Large intestine (tissue), 3 donors: ENCODE measurements around the gene METAP2. TPM values are rescaled to one million over a fixed set of nuclear protein-coding genes. Genes with fewer than 3 reads are reported as not detected.

Source experiments
- DNase-seq, 2 donors: peaks; one replicate each; pipeline versions ENCODE4 v3.0.0 to v3.0.0-alpha.2; 2013
- H3K27ac ChIP-seq: one replicate; pipeline ENCODE4 v1.5.1; 2013; ENCODE audit warnings: low read length
- H3K27me3 ChIP-seq: 2 replicates; pipeline ENCODE4 v1.6.1; 2013; ENCODE audit warnings: low read length; ENCODE audit not compliant: control insufficient read depth, insufficient read depth
- H3K36me3 ChIP-seq: 2 replicates; pipeline ENCODE4 v1.6.1; 2013; ENCODE audit warnings: low read length; ENCODE audit not compliant: control insufficient read depth, insufficient read depth
- H3K4me1 ChIP-seq: one replicate; pipeline ENCODE4 v1.6.1; 2013; ENCODE audit warnings: low read length; ENCODE audit not compliant: control insufficient read depth, insufficient read depth
- H3K4me3 ChIP-seq: one replicate; pipeline ENCODE4 v1.5.1; 2013; ENCODE audit warnings: low read length
- H3K9me3 ChIP-seq: one replicate; pipeline ENCODE4 v1.6.1; 2013; ENCODE audit warnings: mild to moderate bottlenecking, low read depth, low read length, moderate library complexity; ENCODE audit not compliant: control insufficient read depth
- WGBS: methylation state at CpG from one replicate; pipeline ENCODE4 v1.1.5; 2013; ENCODE audit warnings: low lambda C conversion rate; ENCODE audit not compliant: insufficient coverage; 5-methylcytosine and 5-hydroxymethylcytosine counted together
- polyA plus RNA-seq: library from polyadenylated mRNA; unstranded; fragments of 120-200 nt; gene quantifications from one replicate; pipeline ENCODE4 v1.2.1, GENCODE V29; 2013

The METAP2 gene
- polyA plus RNA-seq, 1 donor: 88.1 TPM

DNA sequence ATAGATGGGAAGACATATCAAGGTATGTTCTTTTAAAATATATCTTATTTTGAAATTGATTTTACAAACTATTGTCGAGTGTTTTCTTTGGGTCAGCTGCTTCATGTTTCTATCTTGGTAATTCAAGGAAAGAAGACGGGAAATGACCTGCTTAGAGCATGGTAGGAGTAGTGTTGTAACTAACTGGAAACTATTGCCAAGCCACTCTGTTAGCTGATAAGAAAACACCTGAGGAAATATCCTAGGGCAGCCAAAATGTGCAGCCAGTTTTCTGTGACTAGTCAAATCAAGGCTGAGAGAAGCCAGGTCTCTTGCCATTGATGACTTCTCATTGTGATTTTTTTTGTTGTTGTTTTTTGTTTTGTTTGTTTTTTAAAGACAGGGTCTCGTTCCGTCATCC lies 30.2 kb downstream of the METAP2 start:
- no CpG with 5 or more reads among the region's 4 CpGs for WGBS
- Histone ChIP-seq H3K9me3 (peaks cover 1% of the 10 kb centered on the region), H3K27ac (no peak overlapping the region), H3K27me3 (no peaks in the 10 kb centered on the region), H3K4me3 (no peak overlapping the region), H3K4me1 (no peaks in the 10 kb centered on the region), H3K36me3 (peaks cover 80% of the 10 kb centered on the region)
- no peak for DNase-seq

DNA sequence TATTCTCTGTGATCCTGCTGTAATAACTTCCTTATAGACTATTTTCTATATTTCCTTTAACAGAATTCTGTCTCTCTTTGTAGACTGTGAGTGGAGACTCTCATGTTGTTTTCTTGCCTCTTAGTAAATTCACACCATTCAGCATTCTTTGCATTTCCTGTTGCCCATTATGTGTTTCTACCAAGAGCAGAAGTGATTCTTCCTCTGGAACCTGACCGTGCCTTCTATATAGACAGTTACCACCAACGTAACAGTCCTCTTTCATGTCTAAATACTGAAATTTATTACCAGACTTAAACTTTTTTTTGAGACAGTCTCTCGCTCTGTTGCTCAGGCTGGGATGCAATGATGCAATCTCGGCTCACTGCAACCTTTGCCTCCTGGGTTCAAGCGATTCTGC lies 31.1 kb downstream of the METAP2 start:
- H3K27ac ChIP-seq: no peak overlapping the region
- 100% methylated on average over 2 of the region's 5 CpGs for WGBS
- no peaks in the 10 kb centered on the region for H3K27me3 ChIP-seq
- H3K4me3 ChIP-seq: no peak overlapping the region
- H3K4me1 ChIP-seq: no peaks in the 10 kb centered on the region
- DNase-seq: no peak
- no peaks in the 10 kb centered on the region for H3K9me3 ChIP-seq
- peaks cover 74% of the 10 kb centered on the region for H3K36me3 ChIP-seq

DNA sequence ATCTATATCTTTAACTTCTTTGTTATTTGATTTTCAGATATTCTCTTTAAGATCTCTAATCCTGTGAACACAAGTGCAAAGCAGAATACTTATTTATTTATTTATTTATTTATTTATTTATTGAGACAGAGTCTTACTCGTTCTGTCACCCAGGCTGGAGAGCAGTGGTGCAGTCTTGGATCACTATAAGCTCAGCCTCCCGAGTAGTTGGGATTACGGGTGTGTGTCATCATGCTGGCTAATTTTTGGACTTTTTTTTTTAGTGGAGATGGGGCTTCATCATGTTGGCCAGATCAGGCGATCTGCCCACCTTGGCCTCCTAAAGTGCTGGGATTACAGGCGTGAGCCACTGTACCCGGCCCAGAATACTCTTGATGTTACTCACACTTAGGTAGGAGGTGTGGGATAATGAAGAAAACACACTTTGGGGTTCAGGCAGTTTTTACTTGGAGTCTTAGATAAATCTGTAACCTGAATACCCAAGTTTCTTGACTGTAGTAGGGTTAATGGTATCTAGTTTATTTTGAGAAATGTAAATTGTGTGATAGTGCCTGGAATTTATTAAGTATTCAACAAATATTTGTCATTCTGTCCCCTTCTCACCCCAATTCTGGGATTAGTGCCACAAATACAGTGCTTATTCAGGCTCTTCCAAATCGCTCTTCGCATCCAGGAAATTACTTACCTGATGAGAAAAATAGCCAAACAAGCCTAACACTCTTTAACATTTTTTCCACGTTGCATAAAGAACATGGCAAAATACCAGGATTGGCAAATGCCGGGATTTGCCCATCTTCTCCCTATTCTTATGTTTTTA lies 33.0 kb downstream of the METAP2 start:
- H3K9me3 ChIP-seq: no peaks in the 10 kb centered on the region
- peaks cover 74% of the 10 kb centered on the region for H3K36me3 ChIP-seq
- H3K4me3 ChIP-seq: no peak overlapping the region
- no peak for DNase-seq
- H3K27me3 ChIP-seq: no peaks in the 10 kb centered on the region
- WGBS: 70% methylated on average over 2 of the region's 10 CpGs
- no peaks in the 10 kb centered on the region for H3K4me1 ChIP-seq
- H3K27ac ChIP-seq: no peak overlapping the region

DNA sequence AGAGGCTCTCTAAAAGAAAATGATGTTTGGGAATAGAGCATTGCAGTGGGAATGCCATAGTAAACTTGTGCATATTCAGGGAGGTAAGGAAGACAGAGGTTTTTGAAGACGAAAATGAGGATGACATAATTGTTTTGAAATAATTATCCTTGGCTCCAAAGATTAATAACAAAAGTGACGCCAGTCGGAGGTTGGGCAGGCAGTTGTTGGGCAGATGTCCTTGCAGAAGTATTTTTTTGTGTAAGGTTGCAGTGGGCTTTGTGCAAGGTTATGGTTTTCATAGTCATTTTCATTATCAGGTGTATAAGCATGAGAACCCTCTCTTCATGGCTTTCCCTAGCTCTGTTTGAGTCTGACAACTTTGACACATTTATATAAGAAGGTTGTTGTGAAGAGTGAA lies 35.3 kb downstream of the METAP2 start:
- H3K4me1 ChIP-seq: no peaks in the 10 kb centered on the region
- H3K27me3 ChIP-seq: no peaks in the 10 kb centered on the region
- H3K4me3 ChIP-seq: no peak overlapping the region
- no peaks in the 10 kb centered on the region for H3K9me3 ChIP-seq
- H3K36me3 ChIP-seq: peaks cover 77% of the 10 kb centered on the region
- no peak overlapping the region for H3K27ac ChIP-seq
- no CpG with 5 or more reads among the region's 3 CpGs for WGBS
- no peak for DNase-seq

DNA sequence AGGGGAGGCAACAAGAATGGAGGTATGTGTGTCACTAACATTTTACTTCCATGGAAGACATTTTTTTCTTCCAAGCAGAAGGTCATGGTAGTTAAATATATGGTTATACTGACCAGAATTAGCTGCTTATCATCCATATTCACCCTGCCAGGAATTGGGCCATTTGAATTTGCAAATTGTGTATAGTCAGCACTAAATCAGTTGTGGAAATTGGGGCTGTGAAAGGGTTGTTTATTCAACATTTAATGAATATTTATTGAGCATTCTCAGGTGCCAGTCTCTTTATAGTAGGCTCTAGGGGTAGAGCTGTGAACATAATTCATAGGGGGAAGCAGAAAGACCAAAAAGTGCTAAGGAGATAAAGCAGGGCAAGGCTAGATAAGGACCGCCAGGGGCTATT lies 38.0 kb downstream of the METAP2 start:
- H3K4me1 ChIP-seq: no peaks in the 10 kb centered on the region
- DNase-seq: no peak
- H3K9me3 ChIP-seq: no peaks in the 10 kb centered on the region
- no CpG with 5 or more reads among the region's 1 CpG for WGBS
- H3K36me3 ChIP-seq: peaks cover 58% of the 10 kb centered on the region
- H3K27ac ChIP-seq: no peak overlapping the region
- no peaks in the 10 kb centered on the region for H3K27me3 ChIP-seq
- H3K4me3 ChIP-seq: no peak overlapping the region

DNA sequence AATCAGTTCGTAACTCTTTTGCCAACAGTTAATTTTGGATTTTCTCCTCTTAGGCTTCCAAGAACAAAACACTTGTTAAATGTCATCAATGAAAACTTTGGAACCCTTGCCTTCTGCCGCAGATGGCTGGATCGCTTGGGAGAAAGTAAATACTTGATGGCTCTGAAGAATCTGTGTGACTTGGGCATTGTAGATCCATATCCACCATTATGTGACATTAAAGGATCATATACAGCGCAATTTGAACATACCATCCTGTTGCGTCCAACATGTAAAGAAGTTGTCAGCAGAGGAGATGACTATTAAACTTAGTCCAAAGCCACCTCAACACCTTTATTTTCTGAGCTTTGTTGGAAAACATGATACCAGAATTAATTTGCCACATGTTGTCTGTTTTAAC lies 39.6 kb downstream of the METAP2 start:
- peaks cover 44% of the 10 kb centered on the region for H3K36me3 ChIP-seq

DNA sequence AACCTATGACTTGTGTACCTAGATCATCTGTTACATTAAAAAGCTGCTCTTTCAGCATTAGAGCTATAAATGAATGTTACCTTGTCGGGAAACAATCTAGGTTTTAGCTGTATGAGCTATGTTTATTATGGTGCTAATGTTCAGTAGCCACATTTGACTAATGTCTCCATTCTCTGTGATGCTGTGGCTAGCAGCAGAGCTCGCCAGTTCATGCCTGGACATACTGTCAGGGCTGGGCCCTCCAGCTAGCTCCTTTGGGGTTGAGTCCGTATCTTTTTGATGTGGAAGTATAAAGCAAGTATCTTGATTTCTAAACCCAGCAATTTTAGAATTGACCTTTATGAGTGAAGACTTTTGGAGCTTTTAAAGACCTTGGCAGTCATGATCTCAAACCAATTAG lies 41.2 kb downstream of the METAP2 start:
- Histone ChIP-seq H3K27me3 (no peaks in the 10 kb centered on the region), H3K4me3 (no peak overlapping the region), H3K4me1 (no peaks in the 10 kb centered on the region), H3K36me3 (peaks cover 36% of the 10 kb centered on the region), H3K27ac (no peak overlapping the region), H3K9me3 (no peaks in the 10 kb centered on the region)
- no peak for DNase-seq
- no CpG with 5 or more reads among the region's 3 CpGs for whole genome bisulfite sequencing

More for the DNA sequence above, 39.6 kb downstream of the METAP2 start:
- H3K4me1 ChIP-seq: no peaks in the 10 kb centered on the region
- no peaks in the 10 kb centered on the region for H3K9me3 ChIP-seq
- H3K27me3 ChIP-seq: no peaks in the 10 kb centered on the region
- no peak overlapping the region for H3K27ac ChIP-seq
- WGBS: 100% methylated on average over 1 of the region's 5 CpGs
- no peak overlapping the region for H3K4me3 ChIP-seq
- DNase-seq: no peak

DNA sequence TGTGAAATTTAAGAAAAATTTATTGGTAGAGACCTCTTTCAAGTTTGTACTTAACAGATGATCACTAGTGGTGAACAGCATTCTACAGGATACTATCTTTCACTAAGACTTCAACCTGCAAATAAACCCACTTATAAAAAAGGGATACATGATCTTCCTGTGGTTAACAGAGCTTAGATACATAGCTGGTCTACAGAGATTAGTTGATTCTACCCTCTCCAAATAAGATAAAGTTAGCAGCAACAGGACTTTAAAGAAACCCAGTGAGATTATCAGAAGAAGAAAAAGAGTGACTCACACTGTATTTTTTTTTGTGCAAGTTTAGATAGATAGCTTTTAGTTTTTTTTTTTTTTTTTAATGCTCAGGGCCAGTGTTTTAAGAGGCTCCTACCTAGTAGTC lies 42.8 kb downstream of the METAP2 start:
- Histone ChIP-seq H3K9me3 (no peaks in the 10 kb centered on the region), H3K4me3 (no peak overlapping the region), H3K27ac (no peak overlapping the region), H3K36me3 (peaks cover 27% of the 10 kb centered on the region), H3K27me3 (no peaks in the 10 kb centered on the region), H3K4me1 (no peaks in the 10 kb centered on the region)
- peak in 1 of 2 donors; percentile 16 for DNase-seq

DNA sequence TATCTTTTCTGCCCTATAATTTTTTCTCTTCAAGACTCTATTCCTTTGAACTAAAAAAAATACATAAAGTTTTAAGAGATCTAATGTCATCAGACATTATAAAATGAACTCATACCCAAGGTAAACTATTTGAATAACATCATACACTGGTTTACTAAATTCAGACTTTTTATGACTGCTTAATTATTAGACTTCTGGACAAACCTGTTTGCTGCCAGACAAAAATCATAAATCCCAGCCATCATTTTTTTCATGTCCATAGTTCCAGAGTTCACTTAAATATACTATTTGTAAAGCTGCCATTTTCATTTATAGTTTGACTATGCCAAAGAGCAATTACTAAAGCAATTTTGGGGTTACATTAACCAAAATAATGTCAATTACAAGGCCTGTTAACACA lies 43.3 kb downstream of the METAP2 start:
- Histone ChIP-seq H3K4me1 (no peaks in the 10 kb centered on the region), H3K27ac (no peak overlapping the region), H3K36me3 (peaks cover 22% of the 10 kb centered on the region), H3K4me3 (no peak overlapping the region), H3K27me3 (no peaks in the 10 kb centered on the region), H3K9me3 (no peaks in the 10 kb centered on the region)
- DNase-seq: peak; percentile 33 to 75

DNA sequence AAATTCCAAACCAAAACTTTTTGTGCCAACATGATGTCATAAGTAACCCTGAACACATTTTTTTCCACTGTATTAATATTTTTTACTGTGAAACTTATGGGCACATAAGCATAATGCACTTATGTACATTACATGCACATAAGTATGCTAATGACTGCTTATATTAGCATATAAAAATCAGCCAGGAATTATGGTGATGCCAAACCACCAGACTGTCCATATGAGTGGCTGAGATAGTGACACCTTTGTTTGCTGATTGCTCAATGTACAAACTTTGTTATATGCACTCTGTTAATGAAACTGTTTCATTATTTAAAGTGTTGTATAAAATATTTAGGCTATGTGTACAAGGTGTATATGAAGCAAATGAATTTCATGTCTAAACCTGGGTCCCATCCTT lies 45.0 kb downstream of the METAP2 start:
- no peak for DNase-seq
- no peaks in the 10 kb centered on the region for H3K9me3 ChIP-seq
- no peaks in the 10 kb centered on the region for H3K27me3 ChIP-seq
- H3K4me1 ChIP-seq: no peaks in the 10 kb centered on the region
- H3K27ac ChIP-seq: no peak overlapping the region
- no peak overlapping the region for H3K4me3 ChIP-seq
- H3K36me3 ChIP-seq: peaks cover 6% of the 10 kb centered on the region

DNA sequence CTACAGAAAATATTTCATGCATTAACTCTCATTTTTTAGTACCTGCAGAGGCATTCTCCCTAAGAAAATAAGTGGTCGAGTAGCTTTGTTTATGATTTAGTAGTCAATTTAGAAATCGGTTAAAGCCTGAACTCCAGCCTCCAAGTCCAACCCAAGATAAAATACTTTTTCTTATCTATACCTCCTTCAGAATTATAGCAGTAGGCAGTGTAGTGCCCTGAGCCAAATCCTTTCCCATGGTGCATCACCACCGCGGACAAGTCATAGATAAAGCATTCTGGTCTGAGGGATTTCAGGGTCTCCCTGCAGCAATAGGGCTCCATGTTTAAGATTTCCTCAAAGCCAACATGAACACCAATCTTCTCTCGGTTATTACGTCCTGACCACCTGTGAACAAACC lies 46.9 kb downstream of the METAP2 start:
- Histone ChIP-seq H3K27me3 (no peaks in the 10 kb centered on the region), H3K4me3 (no peak overlapping the region), H3K36me3 (no peaks in the 10 kb centered on the region), H3K9me3 (no peaks in the 10 kb centered on the region), H3K27ac (no peak overlapping the region), H3K4me1 (no peaks in the 10 kb centered on the region)
- 73% methylated on average over 2 of the region's 6 CpGs for WGBS
- DNase-seq: no peak
